Stimulated activated memory B cell treated with anti-CD40 and anti-IgM and Interleukin-4, amounts not matched to agents 10 μg/mL and 1 μg/mL and 100 μg/mL, for 72 hours (primary cell): ENCODE measurements around the gene EWSR1.

Experiments used
- ATAC-seq: fragments of 150-1000 bp; cut with Tn5 transposase; 2 replicates; pipeline ENCODE4 v1.10.0; 2021
- H3K27ac Mint-ChIP-seq: one replicate; pipeline ENCODE4 v1.8.0; 2022; ENCODE audit warnings: mild to moderate bottlenecking, mixed read lengths
- H3K27me3 Mint-ChIP-seq: one replicate; pipeline ENCODE4 v1.8.0; 2022; ENCODE audit warnings: mixed read lengths
- H3K36me3 Mint-ChIP-seq: one replicate; pipeline ENCODE4 v1.8.0; 2022; ENCODE audit warnings: mixed read lengths
- H3K4me1 Mint-ChIP-seq: one replicate; pipeline ENCODE4 v1.8.0; 2022; ENCODE audit warnings: mixed read lengths
- H3K4me3 Mint-ChIP-seq: one replicate; pipeline ENCODE4 v1.8.0; 2022; ENCODE audit warnings: mild to moderate bottlenecking, moderate library complexity, mixed read lengths
- H3K9me3 Mint-ChIP-seq: one replicate; pipeline ENCODE4 v1.8.0; 2022; ENCODE audit warnings: mixed read lengths

EWSR1 gene

DNA sequence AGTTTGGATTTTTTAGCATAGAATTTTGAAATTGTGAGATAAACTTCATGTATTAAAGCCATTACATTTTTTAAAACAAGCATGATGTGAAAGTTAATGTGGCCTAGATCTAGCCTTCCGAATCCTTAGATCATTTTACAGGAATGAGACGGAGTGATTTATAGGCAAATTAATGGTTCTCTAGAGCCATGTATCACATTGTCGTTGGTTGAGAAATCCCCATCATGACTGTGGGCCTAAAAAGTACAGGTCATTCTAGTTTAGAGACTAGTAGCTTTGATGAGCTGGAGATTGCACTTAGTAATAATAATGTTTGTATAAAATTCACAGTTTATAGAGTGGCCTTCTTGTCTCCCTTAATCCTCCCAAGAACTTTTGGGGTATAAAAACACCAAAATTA lies 7.1 kb downstream of the EWSR1 start:
- no peak overlapping the region for H3K27ac Mint-ChIP-seq
- peaks cover 77% of the 10 kb centered on the region for H3K36me3 Mint-ChIP-seq
- ATAC-seq: no peak
- H3K9me3 Mint-ChIP-seq: no peaks in the 10 kb centered on the region
- no peaks in the 10 kb centered on the region for H3K27me3 Mint-ChIP-seq
- peaks cover 54% of the 10 kb centered on the region for H3K4me1 Mint-ChIP-seq
- no peak overlapping the region for H3K4me3 Mint-ChIP-seq

- Mint-ChIP-seq H3K36me3 (peaks cover 79% of the 10 kb centered on the region), H3K9me3 (no peaks in the 10 kb centered on the region), H3K27me3 (no peaks in the 10 kb centered on the region), H3K27ac (peak overlapping the region; percentile 27), H3K4me1 (peaks cover 45% of the 10 kb centered on the region), H3K4me3 (no peak overlapping the region)
- no peak for ATAC-seq
Observed at GRCh38 chr22:29275819-29276565, 7.9 kb downstream of the EWSR1 start.

GRCh38 chr22:29277927-29278326 lies 9.9 kb downstream of the EWSR1 start:
- Mint-ChIP-seq H3K4me3 (no peak overlapping the region), H3K27me3 (no peaks in the 10 kb centered on the region), H3K27ac (no peak overlapping the region), H3K36me3 (peaks cover 89% of the 10 kb centered on the region), H3K4me1 (peaks cover 31% of the 10 kb centered on the region), H3K9me3 (no peaks in the 10 kb centered on the region)
- ATAC-seq: no peak

GRCh38 chr22:29284196-29284595 lies 16.1 kb downstream of the EWSR1 start:
- H3K27me3 Mint-ChIP-seq: no peaks in the 10 kb centered on the region
- H3K36me3 Mint-ChIP-seq: peaks cover 90% of the 10 kb centered on the region
- no peak overlapping the region for H3K4me3 Mint-ChIP-seq
- peaks cover 18% of the 10 kb centered on the region for H3K4me1 Mint-ChIP-seq
- no peaks in the 10 kb centered on the region for H3K9me3 Mint-ChIP-seq
- no peak overlapping the region for H3K27ac Mint-ChIP-seq
- ATAC-seq: no peak

DNA sequence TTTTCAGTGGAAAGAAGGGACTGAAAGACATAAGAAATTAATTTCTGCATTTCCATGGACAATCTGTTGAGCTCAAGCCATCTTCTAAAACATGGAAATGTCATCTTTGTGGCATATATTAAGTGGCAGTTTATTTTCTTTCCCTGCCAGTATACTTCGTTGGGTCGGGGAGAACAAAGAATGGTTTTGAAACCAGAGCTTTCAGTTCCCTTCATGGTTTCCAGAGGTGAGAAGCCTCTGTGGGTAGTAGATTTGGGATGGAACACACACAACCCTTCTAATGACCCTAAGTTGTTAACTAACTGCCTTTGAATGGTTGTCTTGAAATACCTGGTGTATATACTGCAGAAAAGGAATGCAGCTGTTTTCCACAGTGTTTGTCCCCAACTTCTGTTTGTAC lies 20.8 kb downstream of the EWSR1 start:
- peaks cover 78% of the 10 kb centered on the region for H3K36me3 Mint-ChIP-seq
- H3K27me3 Mint-ChIP-seq: no peaks in the 10 kb centered on the region
- H3K27ac Mint-ChIP-seq: peak overlapping the region; percentile 58
- H3K4me1 Mint-ChIP-seq: peaks cover 25% of the 10 kb centered on the region
- ATAC-seq: no peak
- no peaks in the 10 kb centered on the region for H3K9me3 Mint-ChIP-seq
- H3K4me3 Mint-ChIP-seq: no peak overlapping the region

DNA sequence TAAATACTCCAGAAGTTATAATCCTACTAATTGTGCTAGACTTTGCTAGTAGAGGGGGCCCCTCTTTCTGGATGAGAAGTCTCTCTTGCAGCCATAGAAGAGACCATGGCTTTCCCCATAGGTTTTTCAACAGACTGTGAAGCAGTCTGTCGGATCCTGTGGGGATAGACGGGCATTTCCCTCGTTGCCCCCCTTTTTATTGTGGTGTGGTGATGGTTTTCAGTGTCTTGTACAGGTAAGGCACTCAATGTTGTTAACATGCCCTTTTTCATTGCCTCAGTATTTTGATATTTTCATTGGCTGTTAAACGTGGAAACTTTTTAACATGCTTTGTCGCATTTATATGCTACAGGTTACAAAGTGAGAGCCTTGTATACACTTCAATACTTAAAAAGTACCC lies 22.0 kb downstream of the EWSR1 start:
- Mint-ChIP-seq H3K36me3 (peaks cover 68% of the 10 kb centered on the region), H3K4me3 (no peak overlapping the region), H3K27ac (no peak overlapping the region)

DNA sequence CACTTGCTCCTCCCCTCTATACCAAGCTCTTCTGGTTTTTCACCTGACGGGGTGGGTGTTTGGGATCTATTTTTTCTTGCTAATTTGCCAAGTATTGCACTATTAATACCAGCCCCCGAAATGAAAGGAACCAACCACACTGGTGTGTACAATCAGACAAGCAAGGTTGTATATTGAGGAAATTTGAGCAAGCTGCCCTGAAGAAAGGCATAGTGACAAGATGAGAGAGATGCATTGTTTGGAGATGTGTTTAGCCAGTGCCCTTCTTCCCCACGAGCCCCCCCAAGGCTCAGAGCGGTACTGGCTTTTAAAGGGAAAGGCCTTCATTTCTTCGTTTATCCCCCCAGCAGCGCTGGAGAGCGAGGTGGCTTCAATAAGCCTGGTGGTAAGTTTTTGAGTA lies 23.1 kb downstream of the EWSR1 start:
- no peak overlapping the region for H3K27ac Mint-ChIP-seq
- H3K36me3 Mint-ChIP-seq: peaks cover 64% of the 10 kb centered on the region
- peaks cover 17% of the 10 kb centered on the region for H3K4me1 Mint-ChIP-seq
- H3K9me3 Mint-ChIP-seq: no peaks in the 10 kb centered on the region
- no peaks in the 10 kb centered on the region for H3K27me3 Mint-ChIP-seq
- no peak for ATAC-seq
- H3K4me3 Mint-ChIP-seq: no peak overlapping the region

More for the DNA sequence above, 22.0 kb downstream of the EWSR1 start:
- no peak for ATAC-seq
- H3K27me3 Mint-ChIP-seq: no peaks in the 10 kb centered on the region
- H3K4me1 Mint-ChIP-seq: peaks cover 17% of the 10 kb centered on the region
- no peaks in the 10 kb centered on the region for H3K9me3 Mint-ChIP-seq

DNA sequence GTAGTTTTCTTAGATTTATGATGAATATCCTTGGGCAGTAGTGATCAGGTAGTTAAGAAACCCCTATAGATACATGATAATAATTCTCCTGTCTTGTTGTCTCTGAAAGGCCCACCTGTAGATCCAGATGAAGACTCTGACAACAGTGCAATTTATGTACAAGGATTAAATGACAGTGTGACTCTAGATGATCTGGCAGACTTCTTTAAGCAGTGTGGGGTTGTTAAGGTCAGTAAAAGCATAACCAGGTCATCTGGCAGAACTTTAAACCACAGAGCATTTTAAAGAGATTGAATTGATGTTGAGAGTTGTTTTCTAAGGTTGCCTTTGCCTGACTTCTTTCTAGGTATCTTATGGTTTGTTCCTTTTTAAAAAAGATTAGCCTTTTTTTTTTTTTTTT lies 24.3 kb downstream of the EWSR1 start:
- no peaks in the 10 kb centered on the region for H3K9me3 Mint-ChIP-seq
- no peak overlapping the region for H3K27ac Mint-ChIP-seq
- no peak for ATAC-seq
- H3K4me1 Mint-ChIP-seq: peaks cover 17% of the 10 kb centered on the region
- peaks cover 60% of the 10 kb centered on the region for H3K36me3 Mint-ChIP-seq
- no peaks in the 10 kb centered on the region for H3K27me3 Mint-ChIP-seq
- H3K4me3 Mint-ChIP-seq: no peak overlapping the region

DNA sequence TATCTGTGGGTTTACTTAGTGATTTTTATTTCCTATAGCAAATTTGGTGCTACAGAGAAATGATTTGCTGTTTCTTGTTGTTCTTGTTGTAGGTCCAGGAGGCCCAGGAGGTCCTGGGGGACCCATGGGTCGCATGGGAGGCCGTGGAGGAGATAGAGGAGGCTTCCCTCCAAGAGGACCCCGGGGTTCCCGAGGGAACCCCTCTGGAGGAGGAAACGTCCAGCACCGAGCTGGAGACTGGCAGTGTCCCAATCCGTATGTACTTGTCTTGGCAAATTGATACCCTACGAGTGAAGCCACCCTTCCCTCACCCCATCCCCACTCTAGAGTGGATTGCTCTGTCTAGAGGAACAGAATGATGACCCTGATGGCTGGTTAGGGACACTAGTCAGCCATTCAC lies 30.6 kb downstream of the EWSR1 start:
- no peak overlapping the region for H3K27ac Mint-ChIP-seq
- no peak overlapping the region for H3K4me3 Mint-ChIP-seq
- no peak for ATAC-seq
- no peaks in the 10 kb centered on the region for H3K9me3 Mint-ChIP-seq
- H3K36me3 Mint-ChIP-seq: peaks cover 51% of the 10 kb centered on the region
- peaks cover 5% of the 10 kb centered on the region for H3K4me1 Mint-ChIP-seq
- no peaks in the 10 kb centered on the region for H3K27me3 Mint-ChIP-seq

DNA sequence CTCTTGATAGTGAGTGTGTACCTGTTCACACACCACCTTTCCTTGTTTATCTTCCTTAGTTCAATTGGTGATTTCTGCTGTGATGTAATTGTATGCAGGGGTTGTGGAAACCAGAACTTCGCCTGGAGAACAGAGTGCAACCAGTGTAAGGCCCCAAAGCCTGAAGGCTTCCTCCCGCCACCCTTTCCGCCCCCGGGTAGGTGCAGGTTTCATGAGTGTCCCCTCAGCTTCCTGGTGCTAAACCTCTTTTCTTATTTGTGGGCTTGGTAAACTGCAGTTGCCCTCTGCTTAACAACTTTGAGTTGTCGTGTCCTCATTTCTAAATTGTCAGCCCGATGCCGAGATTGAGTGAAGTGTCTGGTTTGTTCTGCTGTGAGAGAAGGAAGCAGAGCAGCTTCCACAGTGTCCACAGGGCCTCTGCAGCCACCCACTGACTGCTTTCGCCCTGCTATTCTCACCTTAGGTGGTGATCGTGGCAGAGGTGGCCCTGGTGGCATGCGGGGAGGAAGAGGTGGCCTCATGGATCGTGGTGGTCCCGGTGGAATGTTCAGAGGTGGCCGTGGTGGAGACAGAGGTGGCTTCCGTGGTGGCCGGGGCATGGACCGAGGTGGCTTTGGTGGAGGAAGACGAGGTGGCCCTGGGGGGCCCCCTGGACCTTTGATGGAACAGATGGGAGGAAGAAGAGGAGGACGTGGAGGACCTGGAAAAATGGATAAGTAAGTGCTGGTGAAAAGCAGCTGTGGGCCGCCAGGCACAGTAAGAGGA lies 31.2 kb downstream of the EWSR1 start:
- no peak overlapping the region for H3K4me3 Mint-ChIP-seq
- ATAC-seq: no peak
- H3K9me3 Mint-ChIP-seq: no peaks in the 10 kb centered on the region
- peaks cover 7% of the 10 kb centered on the region for H3K4me1 Mint-ChIP-seq
- H3K36me3 Mint-ChIP-seq: peaks cover 51% of the 10 kb centered on the region
- no peak overlapping the region for H3K27ac Mint-ChIP-seq
- H3K27me3 Mint-ChIP-seq: peaks cover 6% of the 10 kb centered on the region

GRCh38 chr22:29300467-29300806 lies 32.4 kb downstream of the EWSR1 start:
- Mint-ChIP-seq H3K4me1 (peaks cover 9% of the 10 kb centered on the region), H3K36me3 (peaks cover 51% of the 10 kb centered on the region), H3K27me3 (peaks cover 17% of the 10 kb centered on the region), H3K4me3 (no peak overlapping the region), H3K9me3 (no peaks in the 10 kb centered on the region), H3K27ac (no peak overlapping the region)
- no peak for ATAC-seq

DNA sequence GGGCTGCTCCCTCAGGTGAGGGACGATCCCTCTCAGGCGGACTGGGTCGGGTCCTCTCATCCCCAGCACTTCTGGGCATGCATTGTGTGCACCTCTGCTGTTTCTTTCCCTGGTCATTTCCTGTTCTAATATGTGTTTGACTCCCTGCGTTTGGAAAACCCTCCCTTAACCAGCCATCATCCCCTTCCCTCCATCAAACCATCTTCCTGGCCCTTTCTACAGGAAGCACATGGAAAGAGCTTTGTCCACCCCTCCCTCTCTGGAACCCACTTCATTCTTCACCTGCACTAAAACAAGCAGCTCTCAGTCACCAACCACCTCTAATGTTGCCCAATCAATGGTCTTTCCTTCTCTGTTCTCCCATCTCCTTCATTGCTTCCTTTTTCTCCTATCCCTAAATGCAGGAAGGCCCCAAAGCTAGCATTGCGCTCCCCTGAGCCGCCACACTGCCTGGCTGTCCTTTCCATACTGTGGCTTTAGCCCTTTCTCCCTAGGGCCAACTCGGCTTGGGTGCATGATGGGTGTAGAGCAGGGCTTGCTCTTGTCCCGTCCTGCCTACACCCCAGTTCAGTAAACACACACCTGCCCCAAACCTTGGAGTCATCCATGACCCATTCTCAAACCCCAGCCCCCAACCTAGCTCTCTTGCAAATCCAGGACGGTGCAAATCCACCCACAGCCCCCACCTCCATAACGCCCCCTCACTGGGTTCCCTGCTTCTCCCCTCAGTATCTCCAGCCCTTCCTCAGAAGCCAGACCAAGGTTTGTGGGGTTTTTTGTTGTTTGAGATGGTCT lies 32.9 kb downstream of the EWSR1 start:
- Mint-ChIP-seq H3K27me3 (peaks cover 22% of the 10 kb centered on the region), H3K4me3 (no peak overlapping the region), H3K9me3 (no peaks in the 10 kb centered on the region), H3K27ac (no peak overlapping the region), H3K36me3 (peaks cover 46% of the 10 kb centered on the region), H3K4me1 (peaks cover 15% of the 10 kb centered on the region)
- ATAC-seq: peak; percentile 17

DNA sequence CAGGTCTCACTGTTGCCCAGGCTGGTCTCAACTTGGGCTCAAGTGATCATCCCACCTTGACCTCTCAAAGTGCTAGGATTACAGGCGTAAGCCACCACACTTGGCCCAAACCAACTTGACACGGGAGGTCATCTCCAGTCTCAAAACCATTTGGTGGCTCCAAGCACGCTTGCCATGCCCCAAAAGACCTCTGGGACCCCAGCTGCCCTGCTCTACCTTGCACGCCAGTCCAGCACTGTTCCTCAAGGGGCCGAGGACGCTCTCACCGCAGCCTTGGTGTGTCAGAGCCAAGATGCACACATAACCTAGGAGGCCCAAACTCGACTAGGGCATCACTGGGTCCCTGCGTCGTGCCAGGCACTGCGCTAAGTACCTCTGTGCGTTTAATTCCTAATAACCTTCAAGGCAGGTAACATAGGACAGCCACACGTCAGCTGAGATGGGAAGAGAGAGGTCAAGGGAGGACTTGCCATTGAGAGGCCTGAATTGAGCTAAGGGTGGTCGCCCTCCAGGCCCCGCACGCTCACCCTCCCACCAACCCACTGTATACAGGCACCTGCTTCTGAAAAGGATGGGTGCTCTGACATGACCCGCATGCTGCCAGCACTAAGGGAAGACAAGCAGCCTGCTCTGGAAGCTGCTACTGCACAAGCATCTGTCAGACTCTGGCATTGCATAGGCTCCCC lies 33.8 kb downstream of the EWSR1 start:
- ATAC-seq: no peak
- Mint-ChIP-seq H3K27ac (no peak overlapping the region), H3K9me3 (no peaks in the 10 kb centered on the region), H3K27me3 (peaks cover 30% of the 10 kb centered on the region), H3K36me3 (peaks cover 43% of the 10 kb centered on the region), H3K4me3 (no peak overlapping the region), H3K4me1 (peaks cover 22% of the 10 kb centered on the region)

GRCh38 chr22:29302402-29302680 lies 34.3 kb downstream of the EWSR1 start:
- peaks cover 38% of the 10 kb centered on the region for H3K36me3 Mint-ChIP-seq
- H3K27ac Mint-ChIP-seq: no peak overlapping the region

More at GRCh38 chr22:29302402-29302680, 34.3 kb downstream of the EWSR1 start:
- Mint-ChIP-seq H3K4me3 (no peak overlapping the region), H3K27me3 (peaks cover 34% of the 10 kb centered on the region), H3K4me1 (peaks cover 22% of the 10 kb centered on the region), H3K9me3 (no peaks in the 10 kb centered on the region)
- ATAC-seq: no peak
